ENCODE results near the gene PKN2. TPM values are rescaled to one million over a fixed set of nuclear protein-coding genes. Genes with fewer than 3 reads are reported as not detected.

Gene PKN2
- 24.3 and 24.8 TPM in 2 replicates for total RNA-seq

GRCh38 chr1:88683541-88684481, at the start of gene PKN2:
TSS of gene PKN2 (plus strand) at chr1:88684273. CDS start at chr1:88684581, 308 bp downstream.

Other genes with a start within 250 kb of the PKN2 start
- gene GTF2B, start 207.3 kb downstream of the PKN2 start, total RNA-seq: 40.6 and 45.6 TPM in 2 replicates